ENCODE results near the gene CHRFAM7A. TPM values are rescaled to one million over a fixed set of nuclear protein-coding genes. Genes with fewer than 3 reads are reported as not detected.
A peak's percentile ranks its signal among the peaks of the same experiment; 100 is the strongest.
"Not testable (repeated sequence)": the region's sequence is repeated elsewhere in the genome, so short reads cannot be mapped to it uniquely, and the experiment has no call there.

The CHRFAM7A gene
- 0.95 TPM in 1 of 2 replicates, not detected in the other for total RNA-seq

- H3K4me1 Mint-ChIP-seq; H3K27me3 Mint-ChIP-seq; H3K4me3 Mint-ChIP-seq; CTCF ChIA-PET; intact Hi-C loops (cut with micrococcal nuclease); H3K36me3 Mint-ChIP-seq (ENCODE audit: low read depth); H3K27ac Mint-ChIP-seq; H3K9me3 Mint-ChIP-seq; POLR2A ChIA-PET; DNase-seq: not testable (repeated sequence)
- peak; percentile 71 for ATAC-seq (ENCODE audit: low read depth)
Observed at GRCh38 chr15:30392766-30393663, at the start of gene CHRFAM7A. Gene CHRFAM7A, minus strand, starts transcription at chr15:30393540. Its CDS starts 10,189 bp downstream, at chr15:30383351.

- H3K27ac Mint-ChIP-seq; DNase-seq; H3K36me3 Mint-ChIP-seq (ENCODE audit: low read depth); H3K4me1 Mint-ChIP-seq; CTCF ChIA-PET; H3K9me3 Mint-ChIP-seq; H3K4me3 Mint-ChIP-seq; H3K27me3 Mint-ChIP-seq; POLR2A ChIA-PET; ATAC-seq (ENCODE audit: low read depth); intact Hi-C loops (cut with micrococcal nuclease): not testable (repeated sequence)
Observed at GRCh38 chr15:30438348-30438747, 45.0 kb upstream of the CHRFAM7A start.

GRCh38 chr15:30435878-30436277 lies 42.5 kb upstream of the CHRFAM7A start:
- H3K36me3 Mint-ChIP-seq (ENCODE audit: low read depth); DNase-seq; H3K9me3 Mint-ChIP-seq; H3K4me3 Mint-ChIP-seq; H3K4me1 Mint-ChIP-seq; CTCF ChIA-PET; ATAC-seq (ENCODE audit: low read depth); POLR2A ChIA-PET; H3K27me3 Mint-ChIP-seq; intact Hi-C loops (cut with micrococcal nuclease); H3K27ac Mint-ChIP-seq: not testable (repeated sequence)

- CTCF ChIA-PET: not testable (repeated sequence)
Observed at GRCh38 chr15:30420723-30421122, 27.4 kb upstream of the CHRFAM7A start.

GRCh38 chr15:30414160-30414559 lies 20.8 kb upstream of the CHRFAM7A start, which contains the start of gene GOLGA8R:
Gene GOLGA8R, minus strand, starts transcription at chr15:30414260. Its CDS starts 98 bp downstream, at chr15:30414162.
- POLR2A ChIA-PET; H3K27ac Mint-ChIP-seq; ATAC-seq (ENCODE audit: low read depth); H3K4me1 Mint-ChIP-seq; H3K4me3 Mint-ChIP-seq; DNase-seq; H3K27me3 Mint-ChIP-seq; intact Hi-C loops (cut with micrococcal nuclease); H3K9me3 Mint-ChIP-seq; H3K36me3 Mint-ChIP-seq (ENCODE audit: low read depth); CTCF ChIA-PET: not testable (repeated sequence)

More at GRCh38 chr15:30420723-30421122, 27.4 kb upstream of the CHRFAM7A start:
- ATAC-seq (ENCODE audit: low read depth); H3K36me3 Mint-ChIP-seq (ENCODE audit: low read depth); H3K4me1 Mint-ChIP-seq; H3K27me3 Mint-ChIP-seq; POLR2A ChIA-PET; intact Hi-C loops (cut with micrococcal nuclease); H3K4me3 Mint-ChIP-seq; H3K27ac Mint-ChIP-seq; H3K9me3 Mint-ChIP-seq; DNase-seq: not testable (repeated sequence)

GRCh38 chr15:30407636-30408035 lies 14.3 kb upstream of the CHRFAM7A start:
- H3K27me3 Mint-ChIP-seq; H3K9me3 Mint-ChIP-seq; DNase-seq; intact Hi-C loops (cut with micrococcal nuclease); CTCF ChIA-PET; H3K4me3 Mint-ChIP-seq; H3K4me1 Mint-ChIP-seq; H3K27ac Mint-ChIP-seq; H3K36me3 Mint-ChIP-seq (ENCODE audit: low read depth); POLR2A ChIA-PET; ATAC-seq (ENCODE audit: low read depth): not testable (repeated sequence)

GRCh38 chr15:30398988-30399387 lies 5.6 kb upstream of the CHRFAM7A start:
- H3K27me3 Mint-ChIP-seq; POLR2A ChIA-PET; H3K4me3 Mint-ChIP-seq; CTCF ChIA-PET; H3K36me3 Mint-ChIP-seq (ENCODE audit: low read depth); H3K4me1 Mint-ChIP-seq; intact Hi-C loops (cut with micrococcal nuclease); H3K27ac Mint-ChIP-seq; H3K9me3 Mint-ChIP-seq: not testable (repeated sequence)
- ATAC-seq (ENCODE audit: low read depth) (peak; percentile 66), DNase-seq (peak; percentile 43)

- H3K4me1 Mint-ChIP-seq; DNase-seq; H3K27me3 Mint-ChIP-seq; H3K9me3 Mint-ChIP-seq; POLR2A ChIA-PET; H3K4me3 Mint-ChIP-seq; H3K27ac Mint-ChIP-seq; ATAC-seq (ENCODE audit: low read depth); intact Hi-C loops (cut with micrococcal nuclease); H3K36me3 Mint-ChIP-seq (ENCODE audit: low read depth); CTCF ChIA-PET: not testable (repeated sequence)
Observed at GRCh38 chr15:30393664-30393991, 288 bp upstream of the CHRFAM7A start.

GRCh38 chr15:30386318-30386887 lies 6.9 kb downstream of the CHRFAM7A start:
- H3K27ac Mint-ChIP-seq; H3K9me3 Mint-ChIP-seq; H3K4me3 Mint-ChIP-seq; H3K36me3 Mint-ChIP-seq (ENCODE audit: low read depth); ATAC-seq (ENCODE audit: low read depth); intact Hi-C loops (cut with micrococcal nuclease); DNase-seq; H3K27me3 Mint-ChIP-seq; H3K4me1 Mint-ChIP-seq; CTCF ChIA-PET; POLR2A ChIA-PET: not testable (repeated sequence)

- CTCF ChIA-PET; ATAC-seq (ENCODE audit: low read depth): not testable (repeated sequence)
Observed at GRCh38 chr15:30377082-30377413, 16.3 kb downstream of the CHRFAM7A start.

GRCh38 chr15:30376375-30377081 lies 16.8 kb downstream of the CHRFAM7A start:
- H3K36me3 Mint-ChIP-seq (ENCODE audit: low read depth); ATAC-seq (ENCODE audit: low read depth); H3K27me3 Mint-ChIP-seq; H3K9me3 Mint-ChIP-seq; CTCF ChIA-PET; POLR2A ChIA-PET; intact Hi-C loops (cut with micrococcal nuclease); H3K27ac Mint-ChIP-seq; H3K4me1 Mint-ChIP-seq; H3K4me3 Mint-ChIP-seq; DNase-seq: not testable (repeated sequence)

More at GRCh38 chr15:30377082-30377413, 16.3 kb downstream of the CHRFAM7A start:
- intact Hi-C loops (cut with micrococcal nuclease); H3K36me3 Mint-ChIP-seq (ENCODE audit: low read depth); H3K9me3 Mint-ChIP-seq; H3K27ac Mint-ChIP-seq; H3K4me3 Mint-ChIP-seq; POLR2A ChIA-PET; H3K4me1 Mint-ChIP-seq; DNase-seq; H3K27me3 Mint-ChIP-seq: not testable (repeated sequence)

- H3K9me3 Mint-ChIP-seq; POLR2A ChIA-PET; ATAC-seq (ENCODE audit: low read depth); H3K4me1 Mint-ChIP-seq; DNase-seq; H3K27ac Mint-ChIP-seq; intact Hi-C loops (cut with micrococcal nuclease); CTCF ChIA-PET; H3K27me3 Mint-ChIP-seq; H3K4me3 Mint-ChIP-seq; H3K36me3 Mint-ChIP-seq (ENCODE audit: low read depth): not testable (repeated sequence)
Observed at GRCh38 chr15:30375872-30376271, 17.5 kb downstream of the CHRFAM7A start.
